SK-N-SH (cell line): ENCODE data around the gene SAP30L. TPM values are rescaled to one million over a fixed set of nuclear protein-coding genes. Genes with fewer than 3 reads are reported as not detected.

Experiments used
- CTCF ChIA-PET: fragments of 300-600, 350-600 bp; formaldehyde crosslinking; extraction: SDS; loops from one replicate; lab custom pipeline; 2021; lab: Yijun Ruan, JAX
- POLR2A ChIA-PET: fragments of 350-600 bp; sonication (Branson Sonifier 250); formaldehyde crosslinking; extraction: SDS; loops from one replicate; lab custom pipeline; 2020; ENCODE audit warnings: antibody characterized with exemption, inconsistent platforms; lab: Yijun Ruan, JAX
- DNase-seq: peaks from one replicate; pipeline ENCODE4 v3.0.0; 2012
- H2AFZ ChIP-seq: fragments of 200-600 bp; sonication (generic); 2 replicates; pipeline ENCODE4 v1.8.1; 2016; ENCODE audit warnings: antibody characterized with exemption, mild to moderate bottlenecking, low read depth
- H3F3A ChIP-seq: fragments of 200-600 bp; sonication (generic); replicated peaks from 2 replicates; pipeline ENCODE3; 2016; ENCODE audit warnings: antibody characterized with exemption, mild to moderate bottlenecking; ENCODE audit not compliant: insufficient read depth
- H3K27ac ChIP-seq, 2 experiments: fragments of 200-500 bp in 1 of 2; fragments of 200-600 bp in 1 of 2; sonication (Bioruptor generic) in 1 of 2; sonication (generic), shearing (Covaris generic) in 1 of 2; 2 replicates each; pipeline versions ENCODE4 v1.5.1 to v1.6.1; 2014 to 2016; ENCODE audit warnings: low read depth in 2 of 2, inconsistent platforms in 1 of 2, low read length in 1 of 2, mild to moderate bottlenecking in 1 of 2, mixed read lengths in 1 of 2
- H3K27me3 ChIP-seq: fragments of 200-600 bp; sonication (generic), shearing (Covaris generic); 2 replicates; pipeline ENCODE4 v1.6.1; 2016; ENCODE audit warnings: mixed run types; ENCODE audit not compliant: insufficient read depth
- H3K36me3 ChIP-seq, 2 experiments: fragments of 200-500 bp in 1 of 2; fragments of 200-600 bp in 1 of 2; sonication (Bioruptor generic) in 1 of 2; sonication (generic) in 1 of 2; replicated peaks in 1 of 2; 2 replicates each; pipeline versions ENCODE3 to v1.5.1; 2014 to 2016; ENCODE audit warnings: low read length in 1 of 2, mild to moderate bottlenecking in 1 of 2; ENCODE audit not compliant: insufficient read depth in 2 of 2, control insufficient read depth in 1 of 2
- H3K4me1 ChIP-seq, 2 experiments: fragments of 200-500 bp in 1 of 2; fragments of 200-600 bp in 1 of 2; sonication (Bioruptor generic) in 1 of 2; sonication (generic), shearing (Covaris generic) in 1 of 2; 2 replicates each; pipeline versions ENCODE4 v1.5.1 to v1.6.1; 2014 to 2016; ENCODE audit warnings: low read depth in 1 of 2, low read length in 1 of 2, mixed run types in 1 of 2; ENCODE audit not compliant: insufficient read depth in 2 of 2, control insufficient read depth in 1 of 2
- H3K4me2 ChIP-seq: fragments of 200-600 bp; sonication (generic), shearing (Covaris generic); 2 replicates; pipeline ENCODE4 v1.6.1; 2017; ENCODE audit warnings: mixed run types
- H3K4me3 ChIP-seq, 2 experiments: fragments of 200-500 bp in 1 of 2; fragments of 200-600 bp in 1 of 2; sonication (Bioruptor generic) in 1 of 2; sonication (generic), shearing (Covaris generic) in 1 of 2; 2 replicates each; pipeline versions ENCODE4 v1.5.1 to v1.8.1; 2014 to 2016; ENCODE audit warnings: low read depth in 2 of 2, inconsistent platforms in 1 of 2, low read length in 1 of 2, mild to moderate bottlenecking in 1 of 2, mixed read lengths in 1 of 2, moderate library complexity in 1 of 2
- H3K79me2 ChIP-seq: fragments of 200-600 bp; sonication (generic); 2 replicates; pipeline ENCODE4 v1.8.1; 2017; ENCODE audit warnings: mild to moderate bottlenecking; ENCODE audit not compliant: insufficient read depth
- H3K9ac ChIP-seq: fragments of 200-600 bp; sonication (generic); 2 replicates; pipeline ENCODE4 v1.6.1; 2017; ENCODE audit warnings: mixed run types
- H3K9me2 ChIP-seq: fragments of 200-600 bp; sonication (generic); 2 replicates; pipeline ENCODE4 v1.6.1; 2017; ENCODE audit warnings: mixed run types
- H3K9me3 ChIP-seq: fragments of 200-600 bp; sonication (generic); 2 replicates; pipeline ENCODE4 v1.6.1; 2017; ENCODE audit warnings: mixed run types, mild to moderate bottlenecking, moderate library complexity
- H4K20me1 ChIP-seq: fragments of 200-600 bp; sonication (generic); 2 replicates; pipeline ENCODE4 v1.6.1; 2017; ENCODE audit warnings: mild to moderate bottlenecking, mixed run types; ENCODE audit not compliant: insufficient read depth
- CTCF ChIP-seq: fragments of 200-600 bp; sonication (generic); IDR thresholded peaks from 2 replicates; pipeline ENCODE4 v1.6.1; 2017; ENCODE audit warnings: antibody characterized with exemption, mild to moderate bottlenecking, moderate library complexity
- EP300 ChIP-seq, 2 experiments: IDR thresholded peaks; 2 replicates each; pipeline versions ENCODE4 v1.4.0 to v1.6.1; 2012; ENCODE audit warnings: borderline replicate concordance in 1 of 2, low read depth in 1 of 2, low read length in 1 of 2
- FOXJ3 ChIP-seq: sonication (generic); formaldehyde crosslinking; IDR thresholded peaks from 2 replicates; pipeline ENCODE4 v1.5.1; 2020; ENCODE audit warnings: mild to moderate bottlenecking, missing genetic modification reagents
- GABPA ChIP-seq: IDR thresholded peaks from 2 replicates; pipeline ENCODE4 v1.4.0; 2012; ENCODE audit warnings: low read depth, mild to moderate bottlenecking
- JUND ChIP-seq: IDR thresholded peaks from 2 replicates; pipeline ENCODE4 v1.4.0; 2012
- MAX ChIP-seq: IDR thresholded peaks from 2 replicates; pipeline ENCODE4 v1.4.0; 2012; ENCODE audit warnings: low read depth
- NRF1 ChIP-seq: IDR thresholded peaks from 2 replicates; pipeline ENCODE4 v1.6.1; 2012; ENCODE audit warnings: low read depth, mild to moderate bottlenecking, low read length
- PBX3 ChIP-seq: IDR thresholded peaks from 2 replicates; pipeline ENCODE4; 2012
- RAD21 ChIP-seq: IDR thresholded peaks from 2 replicates; pipeline ENCODE4 v1.6.1; 2012; ENCODE audit warnings: mild to moderate bottlenecking, low read length
- RXRA ChIP-seq: IDR thresholded peaks from 2 replicates; pipeline ENCODE4 v1.4.0; 2012; ENCODE audit warnings: low read depth, mild to moderate bottlenecking, borderline replicate concordance
- SIN3A ChIP-seq: IDR thresholded peaks from 2 replicates; pipeline ENCODE4 v1.6.1; 2012; ENCODE audit warnings: low read depth, mild to moderate bottlenecking, low read length, moderate library complexity, borderline replicate concordance
- TAF1 ChIP-seq: IDR thresholded peaks from 2 replicates; pipeline ENCODE4 v1.6.1; 2012; ENCODE audit warnings: low read depth, mild to moderate bottlenecking, low read length, moderate library complexity, borderline replicate concordance
- USF1 ChIP-seq: IDR thresholded peaks from 2 replicates; pipeline ENCODE4 v1.4.0; 2012; ENCODE audit warnings: low read depth, borderline replicate concordance
- USF2 ChIP-seq: fragments of 150-350 bp; IDR thresholded peaks from 2 replicates; pipeline ENCODE4 v1.6.1; 2017; ENCODE audit warnings: antibody characterized with exemption, low read length, low read depth, borderline replicate concordance
- ZBTB33 ChIP-seq: IDR thresholded peaks from 2 replicates; pipeline ENCODE4 v1.4.0; 2012; ENCODE audit warnings: low read depth, borderline replicate concordance
- WGBS: methylation state at CpG from one replicate; pipeline ENCODE4 v1.1.6; 2017; ENCODE audit warnings: low lambda C conversion rate; 5-methylcytosine and 5-hydroxymethylcytosine counted together
- polyA plus RNA-seq, 3 experiments: library from polyadenylated mRNA; depleted of rRNA; stranded (reverse); fragments of >200 nt; gene quantifications; 2 replicates each; pipeline ENCODE4 v1.2.3, GENCODE V29; 2012

The SAP30L gene
- polyA plus RNA-seq, 1 of the 3 experiments (the other 2 are of a cell fraction) = 26.6 TPM

GRCh38 chr5:154466147-154466546, 20.4 kb downstream of the SAP30L start:
- 75% methylated on average over 5 of the region's 5 CpGs for WGBS
- ChIA-PET POLR2A (no interaction called here), CTCF (interaction anchor here (0.9 to 14.6 kb wide), 17 partner anchors 10 to 492 kb away, joined by 3 to 295 read pairs (median 9); partner anchors contain the start of gene GALNT10)
- no peak overlapping the region for H3K27ac ChIP-seq
- no peaks in the 10 kb centered on the region for H4K20me1 ChIP-seq
- H3K4me2 ChIP-seq = no peak overlapping the region
- H3K9me2 ChIP-seq = no peaks in the 10 kb centered on the region
- H3K9me3 ChIP-seq = no peaks in the 10 kb centered on the region
- no peaks in the 10 kb centered on the region for H3K36me3 ChIP-seq
- no peaks in the 10 kb centered on the region for H3K79me2 ChIP-seq
- H3K4me1 ChIP-seq = peaks cover 0 to 31% of the 10 kb centered on the region in 2 experiments; a peak in 2 of 4 replicates
- H3K27me3 ChIP-seq = no peaks in the 10 kb centered on the region
- DNase-seq = no peak
- H2AFZ ChIP-seq = no peak overlapping the region
- H3K9ac ChIP-seq = no peak overlapping the region
- no peak overlapping the region for H3K4me3 ChIP-seq
- no peak for TF ChIP-seq SIN3A
- TF ChIP-seq USF1 = no peak
- no peak for TF ChIP-seq EP300 (IDR thresholded peaks at IDR 0.05; ENCODE audit: borderline replicate concordance in 1 of 2, low read depth in 1 of 2, low read length in 1 of 2)
- TF ChIP-seq FOXJ3 (CRISPR knock-in tag) = no peak
- no peak for TF ChIP-seq ZBTB33
- no peak for TF ChIP-seq PBX3
- TF ChIP-seq USF2 = no peak
- no peak for TF ChIP-seq RXRA
- TF ChIP-seq RAD21 = no peak
- no peak for TF ChIP-seq CTCF
- TF ChIP-seq MAX = no peak
- TF ChIP-seq GABPA = no peak
- TF ChIP-seq NRF1 = no peak
- TF ChIP-seq JUND = no peak
- TF ChIP-seq TAF1 = no peak
- peaks cover 3% of the 10 kb centered on the region for H3F3A ChIP-seq
